HG02623 (cell line): ENCODE results near the gene STAC3.

ENCODE experiments used
- ATAC-seq: cut with Tn5 transposase; IDR thresholded peaks from one replicate; pipeline ENCODE4 v1.9.1; 2021; ENCODE audit warnings: moderate library complexity; ENCODE audit not compliant: unreplicated experiment

Gene STAC3

GRCh38 chr12:57223191-57224165, 27.5 kb downstream of the STAC3 start:
- no peak for ATAC-seq

GRCh38 chr12:57222286-57223190, 28.4 kb downstream of the STAC3 start:
- ATAC-seq: no peak

- ATAC-seq: no peak
Observed at GRCh38 chr12:57221169-57221917, 29.6 kb downstream of the STAC3 start.

- no peak for ATAC-seq
Observed at GRCh38 chr12:57220770-57221168, 30.2 kb downstream of the STAC3 start.

- no peak for ATAC-seq
Observed at GRCh38 chr12:57219993-57220754, 30.8 kb downstream of the STAC3 start.

- no peak for ATAC-seq
Observed at GRCh38 chr12:57219205-57219992, 31.6 kb downstream of the STAC3 start.

- no peak for ATAC-seq
Observed at GRCh38 chr12:57218030-57218853, 32.7 kb downstream of the STAC3 start.

GRCh38 chr12:57216921-57217879, 33.8 kb downstream of the STAC3 start:
- ATAC-seq: no peak

GRCh38 chr12:57216014-57216911, 34.7 kb downstream of the STAC3 start, which contains the start of gene NXPH4:
NXPH4 (plus strand) TSS chr12:57216794; CDS start chr12:57216970, 176 bp downstream.
- no peak for ATAC-seq

GRCh38 chr12:57215668-57216013, 35.3 kb downstream of the STAC3 start:
- no peak for ATAC-seq

- ATAC-seq: no peak
Observed at GRCh38 chr12:57215065-57215464, 35.9 kb downstream of the STAC3 start.

GRCh38 chr12:57214398-57214781, 36.6 kb downstream of the STAC3 start:
- ATAC-seq: peak; percentile 39

- no peak for ATAC-seq
Observed at GRCh38 chr12:57213763-57214397, 37.1 kb downstream of the STAC3 start.

- ATAC-seq: no peak
Observed at GRCh38 chr12:57213058-57213715, 37.8 kb downstream of the STAC3 start.

- no peak for ATAC-seq
Observed at GRCh38 chr12:57212701-57213057, 38.3 kb downstream of the STAC3 start.
